GM18867 (cell line): ENCODE measurements around the gene VTI1A.

Source experiments
- ATAC-seq: cut with Tn5 transposase; IDR thresholded peaks from one replicate; pipeline ENCODE4 v1.9.1; 2021; ENCODE audit warnings: mild to moderate bottlenecking, moderate library complexity; ENCODE audit not compliant: unreplicated experiment

The VTI1A gene

DNA sequence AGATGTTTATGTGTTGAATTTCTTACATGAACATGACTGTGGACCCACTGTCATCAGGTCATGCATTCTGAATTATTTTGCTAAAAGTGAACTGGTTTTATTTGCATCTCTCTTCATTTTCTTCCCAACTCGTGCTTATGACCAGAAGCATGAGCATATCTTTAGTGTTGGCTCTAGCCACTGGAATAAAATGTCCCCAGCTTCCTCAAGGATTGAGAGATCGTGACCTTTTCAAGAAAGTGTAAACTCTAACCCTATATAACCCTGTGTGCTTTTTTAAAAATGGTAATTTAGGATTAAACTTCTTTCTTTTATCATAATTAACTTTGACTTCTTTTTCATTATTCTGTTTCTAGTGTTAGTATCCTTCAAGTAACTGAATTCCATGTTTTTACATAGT, 55.5 kb downstream of the VTI1A start:
- ATAC-seq, result no peak

GRCh38 chr10:112503643-112504042, 56.6 kb downstream of the VTI1A start:
- ATAC-seq, result no peak

DNA sequence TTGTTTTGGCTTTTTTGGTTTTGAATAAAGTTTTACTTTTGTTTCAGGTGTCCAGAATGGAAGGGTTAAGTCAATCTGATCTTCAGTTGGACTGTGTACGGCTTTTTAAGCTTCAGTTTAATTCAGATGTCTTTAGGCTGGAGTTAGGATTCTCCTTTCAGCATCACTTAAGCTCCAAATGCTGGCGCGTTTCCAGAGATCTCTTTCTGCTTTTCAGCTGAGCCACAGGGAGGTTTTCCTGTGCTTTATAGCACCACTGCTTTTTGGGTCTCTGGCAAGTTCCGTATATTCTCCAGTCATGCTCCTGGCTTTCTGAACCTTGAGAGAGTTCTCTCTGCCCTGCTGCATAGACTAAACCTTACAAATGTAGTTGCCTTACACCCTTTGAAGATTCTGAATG, 60.0 kb downstream of the VTI1A start:
- ATAC-seq, result no peak

DNA sequence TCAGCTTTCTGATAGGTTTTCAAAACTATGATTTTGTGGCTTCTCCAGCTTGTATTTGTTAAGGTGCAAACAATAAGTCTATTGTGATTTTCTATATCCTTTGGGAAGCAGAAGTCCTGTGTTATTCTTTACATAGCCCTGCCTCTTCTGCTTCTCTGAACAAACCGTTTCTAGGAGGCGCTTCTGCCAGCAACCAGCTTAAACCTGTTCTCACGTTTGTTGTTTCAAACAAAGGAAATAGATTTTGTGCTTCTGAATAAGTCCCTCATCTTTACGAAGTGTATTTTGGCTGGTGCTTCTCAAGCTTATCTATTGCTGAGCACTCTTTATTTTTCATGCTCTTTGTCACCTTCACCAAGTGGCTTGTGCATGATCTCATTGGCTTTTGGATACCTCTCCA, 61.0 kb downstream of the VTI1A start:
- ATAC-seq, result no peak

GRCh38 chr10:112509558-112510291, 62.7 kb downstream of the VTI1A start:
- no peak for ATAC-seq

DNA sequence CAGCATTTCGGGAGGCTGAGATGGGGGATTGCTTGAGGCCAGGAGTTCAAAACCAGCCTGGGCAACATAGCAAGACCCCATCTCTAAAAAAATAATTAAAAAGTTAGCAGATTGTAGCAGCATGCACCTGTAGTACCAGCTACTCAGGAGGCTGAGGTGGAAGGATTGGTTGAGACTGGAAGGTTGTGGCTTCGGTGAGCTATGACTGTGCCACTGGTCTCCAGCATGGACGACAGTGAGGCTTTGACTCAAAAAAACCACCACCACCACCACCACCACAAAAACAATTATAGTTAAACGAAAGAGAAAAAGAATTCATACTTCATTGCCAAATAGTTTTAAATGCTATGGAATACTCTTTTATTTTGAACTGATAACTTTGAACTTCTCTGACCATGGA, 63.4 kb downstream of the VTI1A start:
- ATAC-seq, result no peak

- ATAC-seq, result no peak
These were observed 65.3 kb downstream of the VTI1A start for GRCh38 chr10:112512294-112512693.

GRCh38 chr10:112515126-112515525, 68.1 kb downstream of the VTI1A start:
- no peak for ATAC-seq

DNA sequence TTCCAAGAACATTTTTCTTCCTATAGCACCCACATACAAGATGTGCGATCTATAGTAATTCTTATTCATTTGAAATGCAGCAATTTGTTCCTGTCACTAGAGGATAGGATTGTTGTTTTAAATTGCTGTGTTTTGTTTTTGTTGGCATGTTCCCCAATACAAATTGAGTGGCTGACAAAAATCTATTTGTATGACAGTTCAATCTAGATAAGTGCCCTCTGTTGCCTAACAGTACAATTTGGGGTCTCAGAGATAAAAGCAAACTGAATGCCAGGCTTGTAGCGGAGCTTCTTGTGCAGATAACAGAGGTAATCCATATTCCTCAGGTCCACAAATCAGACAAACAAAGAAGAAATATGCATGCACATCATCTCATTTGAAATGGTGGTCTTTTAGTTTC, 68.8 kb downstream of the VTI1A start:
- no peak for ATAC-seq

- no peak for ATAC-seq
These were observed 70.4 kb downstream of the VTI1A start for GRCh38 chr10:112517451-112517862.

GRCh38 chr10:112519133-112519761, 72.2 kb downstream of the VTI1A start:
- peak; percentile 63 for ATAC-seq

GRCh38 chr10:112520914-112521313, 73.9 kb downstream of the VTI1A start:
- no peak for ATAC-seq

GRCh38 chr10:112524641-112525040, 77.6 kb downstream of the VTI1A start:
- no peak for ATAC-seq

GRCh38 chr10:112525200-112525599, 78.2 kb downstream of the VTI1A start:
- ATAC-seq, result no peak

- ATAC-seq, result peak; percentile 87
These were observed 79.1 kb downstream of the VTI1A start for GRCh38 chr10:112526139-112526538.

DNA sequence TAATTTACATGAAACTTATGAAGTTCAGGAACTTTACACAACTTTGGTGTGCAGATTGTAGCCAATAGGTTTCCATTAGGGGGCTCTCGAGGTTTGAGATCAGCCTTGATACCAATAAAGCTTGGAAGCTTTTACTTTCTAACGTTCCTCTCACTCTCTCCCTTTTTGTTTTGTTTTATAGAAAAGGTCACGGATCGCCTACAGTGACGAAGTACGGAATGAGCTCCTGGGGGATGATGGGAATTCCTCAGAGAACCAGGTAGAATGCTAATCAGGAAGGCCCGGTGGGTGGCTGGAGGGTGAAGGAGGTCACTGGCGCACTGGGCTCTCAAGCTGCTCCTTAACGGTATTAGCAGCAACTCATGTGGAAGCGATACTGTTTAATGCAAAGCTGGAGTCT, 79.9 kb downstream of the VTI1A start:
- no peak for ATAC-seq

GRCh38 chr10:112528235-112528634, 81.2 kb downstream of the VTI1A start:
- ATAC-seq, result no peak

GRCh38 chr10:112531421-112531820, 84.4 kb downstream of the VTI1A start:
- ATAC-seq, result no peak

DNA sequence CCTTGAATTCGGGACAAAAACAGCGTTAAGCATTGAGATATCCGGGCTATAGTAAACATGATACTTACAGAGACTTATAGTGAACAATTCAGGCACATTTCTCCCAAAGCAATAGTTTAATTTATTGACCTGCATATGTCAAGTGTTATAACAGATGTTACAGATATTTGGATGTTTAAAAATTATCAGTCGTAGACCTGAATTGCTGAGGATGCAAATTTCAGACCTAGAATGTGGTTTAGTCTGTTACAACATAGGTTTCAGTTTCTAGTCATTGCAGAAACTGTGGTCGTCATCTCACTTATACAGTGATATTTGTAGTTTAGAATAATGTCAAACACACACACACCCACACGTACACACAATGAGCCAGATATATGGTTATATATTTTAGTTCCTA, 85.2 kb downstream of the VTI1A start:
- peak; percentile 97 for ATAC-seq

DNA sequence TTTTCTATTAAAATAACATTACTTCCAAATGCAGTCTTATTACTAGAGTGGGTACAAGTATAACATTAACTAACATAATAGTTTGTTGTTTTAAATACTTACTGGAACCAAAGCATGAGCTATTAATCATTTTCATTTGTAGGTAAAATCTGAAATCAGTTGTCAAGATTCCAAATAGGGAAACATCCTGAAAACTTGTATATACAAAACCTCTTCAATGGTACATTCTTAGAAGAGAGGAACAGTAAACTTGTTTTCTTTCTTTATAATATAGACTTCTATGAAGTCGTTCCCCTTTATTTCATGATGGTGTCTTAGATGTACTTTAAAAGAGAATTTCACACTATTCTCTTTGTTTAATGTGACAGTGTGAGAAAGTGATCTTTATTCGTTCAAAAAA, 85.9 kb downstream of the VTI1A start:
- no peak for ATAC-seq

- no peak for ATAC-seq
These were observed 86.9 kb downstream of the VTI1A start for GRCh38 chr10:112533916-112534315.

GRCh38 chr10:112535531-112535951, 88.5 kb downstream of the VTI1A start:
- ATAC-seq, result peak; percentile 58

GRCh38 chr10:112536663-112537062, 89.6 kb downstream of the VTI1A start:
- ATAC-seq, result no peak
